Ovary (tissue), 3 donors: Measurements from ENCODE around the gene NUMBL.
"Not testable (repeated sequence)": the region's sequence is repeated elsewhere in the genome, so short reads cannot be mapped to it uniquely, and the experiment has no call there.

Experiments
- EP300 ChIP-seq: sonication (generic); formaldehyde crosslinking; IDR thresholded peaks from one replicate; pipeline ENCODE4 v1.6.1; 2017; ENCODE audit warnings: antibody characterized with exemption
- POLR2A ChIP-seq: fragments of 450-650 bp; IDR thresholded peaks from one replicate; pipeline ENCODE4 v1.6.1; 2017; ENCODE audit warnings: antibody characterized with exemption, mild to moderate bottlenecking, moderate library complexity
- TF ChIP-seq, protein P1 (sequence below), 3 donors: fragments of 450-650 bp in 2 of 3; fragments of 200-600 bp in 1 of 3; IDR thresholded peaks; one replicate each; pipeline versions ENCODE4 v1.5.1 to v1.8.0; 2016 to 2022; ENCODE audit warnings: antibody characterized with exemption in 3 of 3, mild to moderate bottlenecking in 1 of 3
- donor health status: DM: no; HTN: no; CAD: no.

DNA sequence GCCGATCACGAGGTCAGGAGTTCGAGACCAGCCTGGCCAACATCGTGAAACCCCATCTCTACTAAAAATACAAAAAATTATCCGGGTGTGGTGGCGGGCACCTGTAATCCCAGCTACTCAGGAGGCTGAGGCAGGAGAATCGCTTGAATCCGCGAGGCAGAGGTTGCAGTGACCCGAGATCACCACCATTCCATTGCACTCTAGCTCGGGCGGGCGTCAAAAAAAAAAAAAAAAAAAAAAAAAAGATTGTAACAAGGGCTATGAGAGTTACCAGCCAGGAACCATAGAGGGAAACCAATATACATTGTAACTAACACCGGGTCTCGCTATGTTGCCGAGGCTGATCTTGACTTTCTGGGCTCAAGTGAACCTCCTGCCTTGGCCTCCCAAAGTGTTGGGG lies 41.9 kb upstream of the NUMBL start:
- not testable (repeated sequence) for TF ChIP-seq EP300, POLR2A
- TF ChIP-seq, protein P1, sequence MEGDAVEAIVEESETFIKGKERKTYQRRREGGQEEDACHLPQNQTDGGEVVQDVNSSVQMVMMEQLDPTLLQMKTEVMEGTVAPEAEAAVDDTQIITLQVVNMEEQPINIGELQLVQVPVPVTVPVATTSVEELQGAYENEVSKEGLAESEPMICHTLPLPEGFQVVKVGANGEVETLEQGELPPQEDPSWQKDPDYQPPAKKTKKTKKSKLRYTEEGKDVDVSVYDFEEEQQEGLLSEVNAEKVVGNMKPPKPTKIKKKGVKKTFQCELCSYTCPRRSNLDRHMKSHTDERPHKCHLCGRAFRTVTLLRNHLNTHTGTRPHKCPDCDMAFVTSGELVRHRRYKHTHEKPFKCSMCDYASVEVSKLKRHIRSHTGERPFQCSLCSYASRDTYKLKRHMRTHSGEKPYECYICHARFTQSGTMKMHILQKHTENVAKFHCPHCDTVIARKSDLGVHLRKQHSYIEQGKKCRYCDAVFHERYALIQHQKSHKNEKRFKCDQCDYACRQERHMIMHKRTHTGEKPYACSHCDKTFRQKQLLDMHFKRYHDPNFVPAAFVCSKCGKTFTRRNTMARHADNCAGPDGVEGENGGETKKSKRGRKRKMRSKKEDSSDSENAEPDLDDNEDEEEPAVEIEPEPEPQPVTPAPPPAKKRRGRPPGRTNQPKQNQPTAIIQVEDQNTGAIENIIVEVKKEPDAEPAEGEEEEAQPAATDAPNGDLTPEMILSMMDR (IDR thresholded peaks at IDR 0.05) = not testable (repeated sequence)
